ENCODE measurements around the gene KLF1. TPM values are rescaled to one million over a fixed set of nuclear protein-coding genes. Genes with fewer than 3 reads are reported as not detected.
A peak's percentile ranks its signal among the peaks of the same experiment; 100 is the strongest.

Gene KLF1
- total RNA-seq, 1 donor from 2014 or later = not detected

DNA sequence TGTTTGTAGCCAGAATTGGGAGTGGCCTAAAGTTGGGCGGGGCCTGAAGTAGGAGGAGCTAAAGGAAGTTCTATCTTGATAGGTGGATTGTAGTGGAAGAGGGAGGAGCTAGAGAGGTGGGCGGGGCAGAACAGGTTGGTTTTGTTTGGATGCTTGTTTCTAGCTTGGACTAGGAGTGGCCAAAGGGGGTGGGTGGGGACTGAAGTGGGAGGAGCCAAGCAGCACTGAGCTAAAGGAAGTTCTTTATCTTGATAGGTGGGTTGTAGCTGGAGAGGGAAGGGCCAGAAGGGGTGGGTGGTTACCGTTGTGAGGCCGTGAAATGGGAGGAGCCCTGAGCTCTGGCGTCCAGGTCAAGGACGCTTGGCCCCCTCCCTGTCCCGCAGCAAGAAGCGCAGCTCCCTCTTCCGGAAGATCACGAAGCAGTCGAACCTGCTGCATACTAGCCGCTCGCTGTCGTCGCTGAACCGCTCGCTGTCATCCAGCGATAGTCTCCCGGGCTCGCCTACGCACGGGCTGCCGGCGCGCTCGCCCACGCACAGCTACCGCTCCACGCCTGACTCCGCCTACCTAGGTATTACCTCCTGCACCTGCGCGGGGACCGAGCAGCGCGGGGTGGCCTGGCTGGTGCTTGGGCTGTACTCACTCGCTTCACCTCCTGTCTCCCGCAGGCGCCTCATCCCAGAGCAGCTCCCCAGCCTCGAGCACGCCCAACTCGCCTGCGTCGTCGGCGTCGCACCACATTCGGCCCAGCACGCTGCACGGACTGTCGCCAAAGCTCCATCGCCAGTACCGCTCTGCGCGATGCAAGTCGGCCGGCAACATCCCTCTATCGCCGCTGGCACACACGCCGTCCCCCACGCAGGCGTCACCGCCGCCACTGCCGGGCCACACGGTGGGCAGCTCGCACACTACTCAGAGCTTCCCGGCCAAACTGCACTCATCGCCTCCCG, 13.8 kb downstream of the KLF1 start:
- Mint-ChIP-seq H3K27ac (no peak overlapping the region), H3K36me3 (peaks cover 10% of the 10 kb centered on the region)

DNA sequence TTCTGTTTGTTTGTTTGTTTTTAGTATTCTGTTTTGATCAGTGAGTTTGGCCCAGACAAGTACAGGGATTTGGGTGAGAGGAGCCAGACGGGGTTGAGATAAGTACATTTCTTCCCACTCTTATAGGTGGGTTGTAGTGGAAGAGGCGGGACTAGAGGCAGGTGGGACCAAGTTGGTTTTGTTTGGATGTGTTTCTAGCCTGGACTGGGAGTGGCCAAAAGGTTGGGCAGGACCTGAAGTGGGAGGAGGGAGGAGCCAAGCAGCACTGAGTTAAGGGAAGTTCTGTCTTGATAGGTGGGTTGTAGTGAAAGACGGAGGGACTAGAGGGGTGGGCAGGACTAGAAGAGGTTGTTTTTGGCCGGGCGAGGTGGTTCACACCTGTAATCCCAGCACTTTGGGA, 14.7 kb downstream of the KLF1 start:
- H3K9me3 Mint-ChIP-seq = peaks cover 6% of the 10 kb centered on the region
- no peak overlapping the region for H3K4me3 Mint-ChIP-seq
- DNase-seq (ENCODE audit: extremely low spot score, unreplicated experiment) = no peak
- peaks cover under 1% of the 10 kb centered on the region for H3K4me1 Mint-ChIP-seq (ENCODE audit: unreplicated experiment)
- no peaks in the 10 kb centered on the region for H3K27me3 Mint-ChIP-seq
- TF ChIP-seq, protein P1, sequence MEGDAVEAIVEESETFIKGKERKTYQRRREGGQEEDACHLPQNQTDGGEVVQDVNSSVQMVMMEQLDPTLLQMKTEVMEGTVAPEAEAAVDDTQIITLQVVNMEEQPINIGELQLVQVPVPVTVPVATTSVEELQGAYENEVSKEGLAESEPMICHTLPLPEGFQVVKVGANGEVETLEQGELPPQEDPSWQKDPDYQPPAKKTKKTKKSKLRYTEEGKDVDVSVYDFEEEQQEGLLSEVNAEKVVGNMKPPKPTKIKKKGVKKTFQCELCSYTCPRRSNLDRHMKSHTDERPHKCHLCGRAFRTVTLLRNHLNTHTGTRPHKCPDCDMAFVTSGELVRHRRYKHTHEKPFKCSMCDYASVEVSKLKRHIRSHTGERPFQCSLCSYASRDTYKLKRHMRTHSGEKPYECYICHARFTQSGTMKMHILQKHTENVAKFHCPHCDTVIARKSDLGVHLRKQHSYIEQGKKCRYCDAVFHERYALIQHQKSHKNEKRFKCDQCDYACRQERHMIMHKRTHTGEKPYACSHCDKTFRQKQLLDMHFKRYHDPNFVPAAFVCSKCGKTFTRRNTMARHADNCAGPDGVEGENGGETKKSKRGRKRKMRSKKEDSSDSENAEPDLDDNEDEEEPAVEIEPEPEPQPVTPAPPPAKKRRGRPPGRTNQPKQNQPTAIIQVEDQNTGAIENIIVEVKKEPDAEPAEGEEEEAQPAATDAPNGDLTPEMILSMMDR (conservative IDR thresholded peaks at IDR 0.05) = no peak
- peak overlapping the region; percentile 50 for H3K27ac Mint-ChIP-seq
- H3K36me3 Mint-ChIP-seq = peaks cover 10% of the 10 kb centered on the region

More for the DNA sequence above, 13.8 kb downstream of the KLF1 start:
- Mint-ChIP-seq H3K9me3 (peaks cover 6% of the 10 kb centered on the region), H3K4me1 (ENCODE audit: unreplicated experiment) (no peaks in the 10 kb centered on the region), H3K4me3 (peak overlapping the region; percentile 22), H3K27me3 (no peaks in the 10 kb centered on the region)
- DNase-seq (ENCODE audit: extremely low spot score, unreplicated experiment) = no peak
- TF ChIP-seq, protein P1 (conservative IDR thresholded peaks at IDR 0.05) = no peak

- Mint-ChIP-seq H3K27me3 (no peaks in the 10 kb centered on the region), H3K9me3 (peaks cover 6% of the 10 kb centered on the region), H3K27ac (no peak overlapping the region), H3K36me3 (peaks cover 10% of the 10 kb centered on the region), H3K4me3 (no peak overlapping the region), H3K4me1 (ENCODE audit: unreplicated experiment) (peaks cover 4% of the 10 kb centered on the region)
- TF ChIP-seq, protein P1 (conservative IDR thresholded peaks at IDR 0.05) = no peak
- no peak for DNase-seq (ENCODE audit: extremely low spot score, unreplicated experiment)
These were observed 15.3 kb downstream of the KLF1 start for GRCh38 chr19:12871681-12872080.

GRCh38 chr19:12868540-12869112, 18.4 kb downstream of the KLF1 start:
- Mint-ChIP-seq H3K36me3 (peaks cover 10% of the 10 kb centered on the region), H3K27ac (no peak overlapping the region), H3K27me3 (peaks cover under 1% of the 10 kb centered on the region), H3K4me3 (peak overlapping the region; percentile 68), H3K9me3 (peaks cover 6% of the 10 kb centered on the region), H3K4me1 (ENCODE audit: unreplicated experiment) (peaks cover 4% of the 10 kb centered on the region)
- TF ChIP-seq, protein P1 (conservative IDR thresholded peaks at IDR 0.05) = no peak
- DNase-seq (ENCODE audit: extremely low spot score, unreplicated experiment) = no peak

DNA sequence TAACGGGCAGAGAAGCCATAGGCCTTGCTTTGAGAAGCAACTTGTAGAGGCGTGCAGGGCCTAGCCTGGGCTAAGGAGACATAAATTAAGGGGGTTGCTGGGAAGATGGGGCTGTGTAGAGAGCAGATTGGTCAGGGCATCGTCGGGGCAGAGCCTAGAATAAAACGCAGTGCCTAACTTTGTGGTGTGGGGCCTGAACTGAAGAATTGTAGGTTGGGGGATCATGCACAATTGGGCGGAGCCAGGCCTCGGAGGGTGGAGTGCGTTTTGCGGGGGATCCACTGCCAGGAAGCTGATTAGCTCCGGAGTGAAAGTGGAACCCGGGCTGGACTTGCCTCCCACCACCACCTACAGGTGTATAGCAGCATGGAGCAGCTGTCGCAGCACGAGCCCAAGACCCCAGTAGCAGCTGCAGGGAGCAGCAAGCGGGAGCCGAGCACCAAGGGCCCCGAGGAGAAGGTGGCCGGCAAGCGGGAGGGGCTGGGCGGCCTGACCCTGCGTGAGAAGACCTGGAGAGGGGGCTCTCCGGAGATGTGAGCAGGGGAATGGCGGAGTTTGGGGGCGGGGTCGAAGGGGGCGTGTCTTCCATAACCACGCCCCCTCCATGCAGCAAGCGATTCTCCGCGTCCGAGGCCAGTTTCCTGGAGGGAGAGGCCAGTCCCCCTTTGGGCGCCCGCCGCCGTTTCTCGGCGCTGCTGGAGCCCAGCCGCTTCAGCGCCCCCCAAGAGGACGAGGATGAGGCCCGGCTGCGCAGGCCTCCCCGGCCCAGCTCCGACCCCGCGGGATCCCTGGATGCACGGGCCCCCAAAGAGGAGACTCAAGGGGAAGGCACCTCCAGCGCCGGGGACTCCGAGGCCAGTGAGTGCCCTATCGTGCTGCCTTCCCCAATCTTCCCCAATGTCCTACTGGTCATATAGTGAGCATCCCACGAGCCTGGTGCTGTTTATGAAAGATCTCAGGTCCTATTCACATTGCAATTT, 19.6 kb downstream of the KLF1 start:
- Mint-ChIP-seq H3K9me3 (peaks cover 6% of the 10 kb centered on the region), H3K4me3 (peak overlapping the region; percentile 78), H3K4me1 (ENCODE audit: unreplicated experiment) (peaks cover 4% of the 10 kb centered on the region), H3K36me3 (peaks cover 7% of the 10 kb centered on the region), H3K27me3 (peaks cover 6% of the 10 kb centered on the region), H3K27ac (peak overlapping the region; percentile 52)
- DNase-seq (ENCODE audit: extremely low spot score, unreplicated experiment) = peak; percentile 87
- TF ChIP-seq, protein P1 (conservative IDR thresholded peaks at IDR 0.05) = peak; percentile 23
